ENCODE data around the gene MS4A18. TPM values are rescaled to one million over a fixed set of nuclear protein-coding genes. Genes with fewer than 3 reads are reported as not detected.

Gene MS4A18
- total RNA-seq, 1 donor = not detected

DNA sequence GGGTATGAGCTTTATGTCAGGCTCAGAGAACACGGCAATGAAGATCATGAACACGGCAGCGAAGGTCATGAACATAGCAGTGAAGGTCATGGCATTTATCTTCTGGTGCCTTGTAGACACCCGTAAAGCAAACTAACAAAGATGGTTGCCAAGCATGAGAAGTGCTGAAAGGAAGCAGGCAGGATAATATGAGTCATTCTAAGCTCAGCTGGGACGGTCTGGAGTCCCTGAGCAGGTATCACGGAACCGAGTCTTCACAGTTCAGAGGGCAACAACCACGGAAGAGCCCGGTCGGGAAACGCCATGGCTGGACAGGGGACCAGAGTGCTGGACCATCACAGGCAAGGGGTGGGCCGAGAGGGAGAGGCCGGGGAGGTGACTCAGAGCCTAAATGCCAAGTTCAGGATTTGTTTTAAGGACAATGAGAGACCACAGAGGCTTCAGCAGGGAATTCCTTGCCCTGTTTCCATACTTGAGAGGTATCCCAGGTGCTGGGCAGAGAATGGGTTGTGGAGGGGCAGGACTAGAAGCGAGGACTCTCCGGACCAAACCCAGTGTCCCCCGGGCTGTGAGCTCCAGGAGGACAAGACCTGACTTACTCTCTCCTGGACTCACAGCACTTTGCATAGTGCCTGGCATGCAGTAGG lies 47.5 kb downstream of the MS4A18 start:
- H3K36me3 ChIP-seq (ENCODE audit: insufficient read depth, low read length) = no peaks in the 10 kb centered on the region
- H3K4me2 ChIP-seq (ENCODE audit: insufficient read depth, low read length) = no peak overlapping the region
- H4K20me1 ChIP-seq (ENCODE audit: insufficient read depth, low read length) = no peaks in the 10 kb centered on the region
- H3K27ac ChIP-seq (ENCODE audit: low read depth, low read length) = no peak overlapping the region
- no peaks in the 10 kb centered on the region for H3K9me3 ChIP-seq (ENCODE audit: low read depth, low read length)
- H3K4me3 ChIP-seq (ENCODE audit: insufficient read depth, low read length) = no peak overlapping the region
- H3K4me1 ChIP-seq (ENCODE audit: insufficient read depth, low read length) = peaks cover 9% of the 10 kb centered on the region
- peak; percentile 84 for DNase-seq (ENCODE audit: insufficient read length, low spot score, missing footprints)
- TF ChIP-seq, protein P1, sequence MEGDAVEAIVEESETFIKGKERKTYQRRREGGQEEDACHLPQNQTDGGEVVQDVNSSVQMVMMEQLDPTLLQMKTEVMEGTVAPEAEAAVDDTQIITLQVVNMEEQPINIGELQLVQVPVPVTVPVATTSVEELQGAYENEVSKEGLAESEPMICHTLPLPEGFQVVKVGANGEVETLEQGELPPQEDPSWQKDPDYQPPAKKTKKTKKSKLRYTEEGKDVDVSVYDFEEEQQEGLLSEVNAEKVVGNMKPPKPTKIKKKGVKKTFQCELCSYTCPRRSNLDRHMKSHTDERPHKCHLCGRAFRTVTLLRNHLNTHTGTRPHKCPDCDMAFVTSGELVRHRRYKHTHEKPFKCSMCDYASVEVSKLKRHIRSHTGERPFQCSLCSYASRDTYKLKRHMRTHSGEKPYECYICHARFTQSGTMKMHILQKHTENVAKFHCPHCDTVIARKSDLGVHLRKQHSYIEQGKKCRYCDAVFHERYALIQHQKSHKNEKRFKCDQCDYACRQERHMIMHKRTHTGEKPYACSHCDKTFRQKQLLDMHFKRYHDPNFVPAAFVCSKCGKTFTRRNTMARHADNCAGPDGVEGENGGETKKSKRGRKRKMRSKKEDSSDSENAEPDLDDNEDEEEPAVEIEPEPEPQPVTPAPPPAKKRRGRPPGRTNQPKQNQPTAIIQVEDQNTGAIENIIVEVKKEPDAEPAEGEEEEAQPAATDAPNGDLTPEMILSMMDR (IDR thresholded peaks at IDR 0.05; ENCODE audit: extremely low read depth, low read depth, low read length) = no peak
- H3K79me2 ChIP-seq (ENCODE audit: insufficient read depth, low read length) = no peaks in the 10 kb centered on the region
- H2AFZ ChIP-seq (ENCODE audit: low read length) = no peak overlapping the region
- peaks cover 3% of the 10 kb centered on the region for H3K27me3 ChIP-seq (ENCODE audit: insufficient read depth, low read length)

DNA sequence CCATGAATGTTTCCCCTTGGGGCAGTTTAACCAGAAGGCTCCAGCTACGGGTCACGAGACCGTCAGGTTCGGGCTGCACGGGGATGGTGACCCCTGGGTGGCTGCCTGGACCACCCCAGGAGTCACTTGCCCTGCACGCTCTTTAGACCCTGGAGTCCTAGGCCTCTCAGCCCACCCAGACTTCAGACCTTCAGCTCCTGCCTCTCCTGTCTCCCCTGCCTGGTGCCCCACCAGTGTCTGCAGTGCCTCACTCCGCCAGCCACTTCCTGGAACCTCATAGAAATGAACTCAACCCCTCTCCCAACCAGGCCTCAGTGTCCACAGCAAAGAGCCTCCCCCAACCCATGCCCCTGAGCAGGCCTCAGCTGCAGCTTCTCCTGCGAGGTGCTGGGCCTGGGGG lies 48.1 kb downstream of the MS4A18 start:
- H3K9me3 ChIP-seq (ENCODE audit: low read depth, low read length) = no peaks in the 10 kb centered on the region
- H3K36me3 ChIP-seq (ENCODE audit: insufficient read depth, low read length) = no peaks in the 10 kb centered on the region
- H3K79me2 ChIP-seq (ENCODE audit: insufficient read depth, low read length) = no peaks in the 10 kb centered on the region
- no peak overlapping the region for H3K4me2 ChIP-seq (ENCODE audit: insufficient read depth, low read length)
- H2AFZ ChIP-seq (ENCODE audit: low read length) = no peak overlapping the region
- TF ChIP-seq, protein P1 (IDR thresholded peaks at IDR 0.05; ENCODE audit: extremely low read depth, low read depth, low read length) = no peak
- no peak overlapping the region for H3K4me3 ChIP-seq (ENCODE audit: insufficient read depth, low read length)
- H3K4me1 ChIP-seq (ENCODE audit: insufficient read depth, low read length) = peaks cover 15% of the 10 kb centered on the region
- peaks cover 3% of the 10 kb centered on the region for H3K27me3 ChIP-seq (ENCODE audit: insufficient read depth, low read length)
- DNase-seq (ENCODE audit: insufficient read length, low spot score, missing footprints) = peak; percentile 48
- H3K27ac ChIP-seq (ENCODE audit: low read depth, low read length) = no peak overlapping the region
- no peaks in the 10 kb centered on the region for H4K20me1 ChIP-seq (ENCODE audit: insufficient read depth, low read length)

DNA sequence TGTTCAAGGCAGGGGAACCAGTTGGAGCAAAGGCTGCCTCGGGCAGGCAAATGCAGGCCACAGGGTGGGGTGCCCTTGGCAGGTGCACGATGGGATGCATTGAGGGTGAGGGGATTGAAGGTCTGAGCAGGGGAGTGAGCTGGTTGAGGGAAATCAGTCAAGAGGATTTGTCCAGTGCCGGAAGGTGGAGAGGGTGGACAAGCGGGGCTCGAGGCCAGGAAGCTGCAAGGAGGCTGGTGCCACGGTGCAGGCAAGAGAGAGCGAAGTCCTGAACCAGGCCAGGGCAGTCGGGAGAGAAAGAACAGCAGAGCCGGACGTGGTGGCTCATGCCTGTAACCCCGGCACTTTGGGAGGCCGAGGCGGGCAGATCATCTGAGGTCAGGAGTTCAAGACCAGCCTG lies 50.2 kb downstream of the MS4A18 start:
- Histone ChIP-seq H4K20me1 (ENCODE audit: insufficient read depth, low read length) (no peaks in the 10 kb centered on the region), H3K27ac (ENCODE audit: low read depth, low read length) (no peak overlapping the region), H3K4me2 (ENCODE audit: insufficient read depth, low read length) (no peak overlapping the region), H3K4me3 (ENCODE audit: insufficient read depth, low read length) (no peak overlapping the region), H3K4me1 (ENCODE audit: insufficient read depth, low read length) (peaks cover 15% of the 10 kb centered on the region), H2AFZ (ENCODE audit: low read length) (no peak overlapping the region), H3K79me2 (ENCODE audit: insufficient read depth, low read length) (no peaks in the 10 kb centered on the region), H3K9me3 (ENCODE audit: low read depth, low read length) (no peaks in the 10 kb centered on the region), H3K36me3 (ENCODE audit: insufficient read depth, low read length) (no peaks in the 10 kb centered on the region), H3K27me3 (ENCODE audit: insufficient read depth, low read length) (no peaks in the 10 kb centered on the region)
- DNase-seq (ENCODE audit: insufficient read length, low spot score, missing footprints) = peak; percentile 41
- TF ChIP-seq, protein P1 (IDR thresholded peaks at IDR 0.05; ENCODE audit: extremely low read depth, low read depth, low read length) = no peak

DNA sequence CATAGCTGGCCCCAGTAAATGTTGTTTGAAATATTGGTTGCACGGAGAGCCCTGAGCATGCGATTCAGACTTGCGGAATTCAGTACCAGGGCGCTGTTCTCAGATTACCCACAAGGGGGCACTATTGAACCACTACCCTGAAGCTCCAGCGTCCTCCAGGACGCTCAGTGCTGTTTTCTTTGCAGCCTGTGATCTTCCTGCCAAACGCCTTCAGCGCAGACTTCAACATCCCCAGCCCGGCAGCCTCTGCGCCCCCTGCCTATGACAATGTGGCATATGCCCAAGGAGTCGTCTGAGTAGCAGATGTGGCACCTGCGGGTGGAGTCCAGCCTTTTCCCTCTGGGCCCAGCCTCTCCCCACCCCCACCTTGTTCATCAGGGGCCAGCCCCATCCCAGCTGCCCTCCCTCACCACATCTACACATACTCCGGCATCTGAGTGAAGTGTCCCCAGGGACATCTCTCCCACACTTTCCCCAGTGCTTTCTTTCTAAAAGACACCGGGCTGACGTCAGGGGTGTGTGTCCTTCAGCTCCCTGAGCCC lies 51.0 kb downstream of the MS4A18 start:
- DNase-seq (ENCODE audit: insufficient read length, low spot score, missing footprints) = peak; percentile 97
- Histone ChIP-seq H3K4me3 (ENCODE audit: insufficient read depth, low read length) (no peak overlapping the region), H3K27ac (ENCODE audit: low read depth, low read length) (no peak overlapping the region), H3K4me2 (ENCODE audit: insufficient read depth, low read length) (peak overlapping the region; percentile 49), H3K4me1 (ENCODE audit: insufficient read depth, low read length) (peaks cover 15% of the 10 kb centered on the region), H3K9me3 (ENCODE audit: low read depth, low read length) (no peaks in the 10 kb centered on the region), H3K36me3 (ENCODE audit: insufficient read depth, low read length) (no peaks in the 10 kb centered on the region), H4K20me1 (ENCODE audit: insufficient read depth, low read length) (no peaks in the 10 kb centered on the region), H3K27me3 (ENCODE audit: insufficient read depth, low read length) (no peaks in the 10 kb centered on the region), H2AFZ (ENCODE audit: low read length) (peak overlapping the region; percentile 32), H3K79me2 (ENCODE audit: insufficient read depth, low read length) (no peaks in the 10 kb centered on the region)
- TF ChIP-seq, protein P1 (IDR thresholded peaks at IDR 0.05; ENCODE audit: extremely low read depth, low read depth, low read length) = peak; percentile 94
